Adrenal gland (tissue), 12 donors: ENCODE data around the gene RBPJ. TPM values are rescaled to one million over a fixed set of nuclear protein-coding genes. Genes with fewer than 3 reads are reported as not detected.

ENCODE experiments used
- DNase-seq, 7 donors: peaks; one replicate each; pipeline ENCODE4 v3.0.0-alpha.2; 2019 to 2020
- H3K27ac ChIP-seq, 5 donors: fragments of 200-600 bp; sonication (generic) in 4 of 5; 1 replicate in 3 of 5; 2 replicates in 2 of 5; pipeline versions ENCODE4 v1.5.1 to v1.8.0; 2016 to 2020; ENCODE audit warnings: mild to moderate bottlenecking in 1 of 5
- H3K27me3 ChIP-seq: fragments of 200-600 bp; 2 replicates; pipeline ENCODE4 v1.8.0; 2021
- H3K36me3 ChIP-seq, 2 donors: fragments of 200-600 bp; replicated peaks in 1 of 2; 1 replicate in 1 of 2; 2 replicates in 1 of 2; pipeline versions ENCODE4 v1.5.1 to v1.8.0; 2018 to 2022
- H3K4me1 ChIP-seq, 2 donors: fragments of 200-600 bp; replicated peaks in 1 of 2; 1 replicate in 1 of 2; 2 replicates in 1 of 2; pipeline versions ENCODE4 v1.5.1 to v1.8.0; 2018 to 2021
- H3K4me3 ChIP-seq, 4 donors: fragments of 200-600 bp; sonication (generic) in 3 of 4; one replicate each; pipeline ENCODE4 v1.5.1; 2016 to 2018
- H3K9me3 ChIP-seq, 3 donors: fragments of 200-600 bp; sonication (generic) in 1 of 3; replicated peaks in 1 of 3; 1 replicate in 2 of 3; 2 replicates in 1 of 3; pipeline versions ENCODE4 v1.5.1 to v1.8.0; 2016 to 2021
- POLR2A ChIP-seq, 2 donors: fragments of 450-650 bp; IDR thresholded peaks; one replicate each; pipeline ENCODE4 v1.6.1; 2017; ENCODE audit warnings: antibody characterized with exemption in 2 of 2, mild to moderate bottlenecking in 2 of 2, moderate library complexity in 1 of 2
- WGBS, 4 donors: extraction: QIAGEN DNeasy Blood & Tissue Kit in 2 of 4; methylation state at CpG; one replicate each; pipeline versions ENCODE4 v1.1.5 to v1.1.7; 2013 to 2017; 5-methylcytosine and 5-hydroxymethylcytosine counted together
- intact Hi-C, 2 donors: fragments of 100-400 bp; cut with DNase I; formaldehyde crosslinking; loops; one replicate each; pipeline versions ENCODE4 v1.14.1 to v1.15.0; 2022 to 2023
- polyA plus RNA-seq, 3 donors: library from polyadenylated mRNA; stranded (reverse); fragments of 200-250 nt in 2 of 3; fragments of 350-450 nt in 1 of 3; fragmentation: Illumina TruSeq in 1 of 3; extraction: RNeasy Lipid Tissue Mini Kit (QIAGEN cat#74804) in 1 of 3; gene quantifications; one replicate each; pipeline ENCODE4 v1.2.3, GENCODE V29; 2013 to 2014
- total RNA-seq, 9 donors: library from RNA; depleted of rRNA in 4 of 9; stranded (reverse); fragments of >200 nt in 4 of 9; fragments of 120-200 nt in 1 of 9; fragmentation: NEBNext Ultra II Directional in 1 of 9; extraction: Animal tissue kit (Norgen Biotek cat#: 25700) in 1 of 9; gene quantifications; one replicate each; pipeline versions ENCODE4 v1.1.0 to v1.2.4, GENCODE V29; 2013 to 2023
- TF ChIP-seq, protein P1 (sequence below), 6 experiments: fragments of 450-650 bp in 4 of 6; fragments of 200-600 bp in 2 of 6; sonication (generic) in 1 of 6; IDR thresholded peaks; 1 replicate in 5 of 6; 2 replicates in 1 of 6; pipeline versions ENCODE4 v1.5.1 to v1.8.0; 2016 to 2021; ENCODE audit warnings: antibody characterized with exemption in 6 of 6, mild to moderate bottlenecking in 2 of 6, moderate library complexity in 1 of 6
- donor health status: healthy with polysubstance abuse.
- donor health status: Bipolar disorder and iron deficiency.
- donor health status: DM: yes; HTN: yes; CAD: no.
- donor health status: DM: no; HTN: no; CAD: no.
- donor health status: DM: no; HTN: no; CAD: no.
- donor health status: DM: yes; HTN: yes; CAD: no.

RBPJ gene
- total and polyA plus RNA-seq, 12 donors, result 23.4 to 76.1 (median 51.8) TPM

DNA sequence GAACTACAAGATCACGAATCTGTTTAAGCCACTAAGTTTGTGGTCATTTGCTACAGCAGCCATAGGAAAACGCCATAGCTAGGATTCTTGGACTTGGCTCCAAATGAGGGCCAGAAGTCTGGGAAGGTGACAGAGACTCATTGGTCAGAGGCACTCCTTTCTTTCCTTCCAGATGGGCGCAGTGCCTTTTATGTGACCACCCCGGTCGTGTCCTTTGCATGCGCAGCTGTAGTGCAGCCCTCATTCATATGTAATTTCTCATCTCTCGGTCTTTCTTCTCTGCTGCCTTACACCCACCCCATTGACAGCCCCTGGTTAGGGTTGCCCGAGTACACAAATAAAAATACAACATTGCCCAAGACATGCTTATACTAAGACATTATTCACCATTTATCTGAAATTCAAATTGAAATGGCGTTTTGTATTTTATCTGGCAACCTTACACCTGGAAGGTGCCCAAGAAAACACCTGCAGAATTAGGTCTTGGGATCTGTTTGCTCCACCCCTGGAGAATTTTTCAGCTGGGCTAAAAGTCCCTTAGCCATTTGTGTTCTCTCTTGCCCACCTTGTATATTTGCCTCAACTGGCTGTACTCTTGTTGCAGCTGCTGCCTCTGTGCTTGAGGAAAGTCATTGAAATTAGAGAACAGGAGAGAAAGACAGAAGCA lies 147.6 kb downstream of the RBPJ start:
- intact Hi-C loops, result no loop called here
- Histone ChIP-seq H3K36me3 (no peaks in the 10 kb centered on the region), H3K4me1 (no peaks in the 10 kb centered on the region), H3K27me3 (no peaks in the 10 kb centered on the region), H3K4me3 (no peak overlapping the region), H3K27ac (no peak overlapping the region), H3K9me3 (no peaks in the 10 kb centered on the region)
- no peak for TF ChIP-seq POLR2A (IDR thresholded peaks at IDR 0.05)
- TF ChIP-seq, protein P1, sequence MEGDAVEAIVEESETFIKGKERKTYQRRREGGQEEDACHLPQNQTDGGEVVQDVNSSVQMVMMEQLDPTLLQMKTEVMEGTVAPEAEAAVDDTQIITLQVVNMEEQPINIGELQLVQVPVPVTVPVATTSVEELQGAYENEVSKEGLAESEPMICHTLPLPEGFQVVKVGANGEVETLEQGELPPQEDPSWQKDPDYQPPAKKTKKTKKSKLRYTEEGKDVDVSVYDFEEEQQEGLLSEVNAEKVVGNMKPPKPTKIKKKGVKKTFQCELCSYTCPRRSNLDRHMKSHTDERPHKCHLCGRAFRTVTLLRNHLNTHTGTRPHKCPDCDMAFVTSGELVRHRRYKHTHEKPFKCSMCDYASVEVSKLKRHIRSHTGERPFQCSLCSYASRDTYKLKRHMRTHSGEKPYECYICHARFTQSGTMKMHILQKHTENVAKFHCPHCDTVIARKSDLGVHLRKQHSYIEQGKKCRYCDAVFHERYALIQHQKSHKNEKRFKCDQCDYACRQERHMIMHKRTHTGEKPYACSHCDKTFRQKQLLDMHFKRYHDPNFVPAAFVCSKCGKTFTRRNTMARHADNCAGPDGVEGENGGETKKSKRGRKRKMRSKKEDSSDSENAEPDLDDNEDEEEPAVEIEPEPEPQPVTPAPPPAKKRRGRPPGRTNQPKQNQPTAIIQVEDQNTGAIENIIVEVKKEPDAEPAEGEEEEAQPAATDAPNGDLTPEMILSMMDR (IDR thresholded peaks at IDR 0.05), result no peak
- no peak for DNase-seq
- WGBS, 4 donors, result 83 to 88% (median 86%) methylated on average over 9 of the region's 9 CpGs

DNA sequence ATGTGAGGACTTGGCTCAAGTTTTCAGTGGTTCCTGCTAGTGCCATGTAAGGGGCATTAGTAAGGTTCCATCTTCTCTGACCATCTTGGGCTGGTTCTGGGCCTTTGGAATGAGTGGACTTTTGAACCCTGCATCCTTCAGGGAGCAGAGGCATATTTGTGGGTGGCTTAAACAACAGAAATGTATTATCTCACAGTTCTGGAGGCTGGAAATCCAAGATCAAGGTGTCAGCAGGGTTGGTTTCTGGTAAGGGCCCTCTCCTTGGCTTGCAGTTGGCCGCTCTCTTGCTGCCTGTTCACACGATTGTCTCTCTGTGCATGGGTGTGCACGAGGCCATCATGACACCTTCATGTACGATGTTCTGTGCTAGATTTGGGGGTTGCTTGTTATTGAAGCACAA lies 148.2 kb downstream of the RBPJ start:
- intact Hi-C loops, result no loop called here
- 64 to 100% (median 69%) methylated on average over 1 to 4 of the region's 4 CpGs for WGBS, 4 donors

DNA sequence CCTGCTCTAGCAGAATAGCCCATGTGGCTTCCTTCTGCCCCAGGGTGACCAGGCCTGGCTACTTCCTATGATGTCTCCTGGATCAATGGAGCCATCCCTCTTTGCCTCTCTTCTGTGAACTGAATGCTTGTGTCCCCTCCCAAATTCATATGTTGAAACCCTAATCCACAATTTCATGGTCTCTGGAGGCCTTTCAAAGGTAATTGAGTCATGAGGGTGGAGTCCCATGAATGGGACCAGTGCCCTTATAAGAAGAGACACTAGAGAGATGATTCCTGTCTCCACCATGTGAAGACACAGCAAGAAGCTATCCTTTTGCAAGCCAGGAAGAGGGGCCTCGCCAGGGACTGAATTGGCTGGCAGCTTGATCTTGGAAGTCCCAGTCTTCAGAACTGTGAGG lies 151.1 kb downstream of the RBPJ start:
- 78 to 88% (median 82%) methylated on average over 1 of the region's 1 CpG for WGBS, 4 donors

More for the DNA sequence above, 148.2 kb downstream of the RBPJ start:
- TF ChIP-seq, protein P1 (IDR thresholded peaks at IDR 0.05), result no peak
- TF ChIP-seq POLR2A (IDR thresholded peaks at IDR 0.05), result no peak
- Histone ChIP-seq H3K27me3 (no peaks in the 10 kb centered on the region), H3K27ac (no peak overlapping the region), H3K9me3 (no peaks in the 10 kb centered on the region), H3K4me3 (no peak overlapping the region), H3K4me1 (no peaks in the 10 kb centered on the region), H3K36me3 (no peaks in the 10 kb centered on the region)
- no peak for DNase-seq

DNA sequence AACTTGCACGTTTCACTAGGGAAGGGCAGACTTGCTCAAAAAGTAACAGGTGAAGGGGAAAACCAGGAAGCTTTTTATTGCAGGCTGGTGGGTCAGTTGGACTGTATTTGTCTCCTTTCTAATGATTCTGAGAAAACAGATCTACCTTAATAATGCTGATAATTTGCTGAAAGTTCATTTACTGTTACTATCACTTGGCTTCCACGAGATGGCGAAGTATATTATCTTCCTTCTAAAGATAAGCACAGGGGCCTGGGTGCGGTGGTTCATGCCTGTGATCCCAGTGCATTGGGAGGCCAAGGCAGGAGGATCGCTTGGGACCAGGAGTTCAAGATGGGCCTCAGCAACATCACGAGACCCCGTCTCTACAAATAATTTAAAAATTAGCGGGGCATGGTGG lies 153.1 kb downstream of the RBPJ start:
- H3K4me1 ChIP-seq, result no peaks in the 10 kb centered on the region
- H3K27me3 ChIP-seq, result no peaks in the 10 kb centered on the region
- no peaks in the 10 kb centered on the region for H3K36me3 ChIP-seq
- no peak overlapping the region for H3K27ac ChIP-seq
- H3K9me3 ChIP-seq, result no peaks in the 10 kb centered on the region
- DNase-seq, result no peak
- no peak overlapping the region for H3K4me3 ChIP-seq
- intact Hi-C loops, result no loop called here
- WGBS, 4 donors, result 77 to 91% (median 88%) methylated on average over 7 to 8 of the region's 8 CpGs
- no peak for TF ChIP-seq POLR2A (IDR thresholded peaks at IDR 0.05)
- TF ChIP-seq, protein P1 (IDR thresholded peaks at IDR 0.05), result no peak

More for the DNA sequence above, 151.1 kb downstream of the RBPJ start:
- DNase-seq, result no peak
- H3K27ac ChIP-seq, result no peak overlapping the region
- no peaks in the 10 kb centered on the region for H3K9me3 ChIP-seq
- no peaks in the 10 kb centered on the region for H3K4me1 ChIP-seq
- H3K4me3 ChIP-seq, result no peak overlapping the region
- no peak for TF ChIP-seq POLR2A (IDR thresholded peaks at IDR 0.05)
- TF ChIP-seq, protein P1 (IDR thresholded peaks at IDR 0.05), result no peak
- intact Hi-C loops, result no loop called here
- H3K36me3 ChIP-seq, result no peaks in the 10 kb centered on the region
- no peaks in the 10 kb centered on the region for H3K27me3 ChIP-seq
